HEK293 (cell line): Measurements from ENCODE around the gene PLXNA2.

Experiments
- BCL11B ChIP-seq: fragments of 450-650 bp; formaldehyde crosslinking; IDR thresholded peaks from 2 replicates; pipeline ENCODE4 v1.5.1; 2016; ENCODE audit warnings: low read depth, missing biosample characterization, missing genetic modification characterization
- KLF1 ChIP-seq: fragments of 450-650 bp; formaldehyde crosslinking; IDR thresholded peaks from 2 replicates; pipeline ENCODE4 v1.5.1; 2016; ENCODE audit warnings: missing biosample characterization, missing genetic modification characterization
- SALL2 ChIP-seq: fragments of 450-650 bp; formaldehyde crosslinking; IDR thresholded peaks from 2 replicates; pipeline ENCODE4 v1.5.0; 2017; ENCODE audit warnings: missing biosample characterization, mild to moderate bottlenecking, missing genetic modification characterization, borderline replicate concordance
- SP2 ChIP-seq: fragments of 450-650 bp; formaldehyde crosslinking; IDR thresholded peaks from 2 replicates; pipeline ENCODE4 v1.5.1; 2016; ENCODE audit warnings: missing biosample characterization, missing genetic modification characterization
- TCF7L2 ChIP-seq: IDR thresholded peaks from 2 replicates; pipeline ENCODE4 v1.6.1; 2011; ENCODE audit warnings: low read depth, mild to moderate bottlenecking, inconsistent platforms, low read length, moderate library complexity, borderline replicate concordance
- TRIM28 ChIP-seq: IDR thresholded peaks from 2 replicates; pipeline ENCODE4 v1.6.1; 2011; ENCODE audit warnings: low read length, control low read depth, borderline replicate concordance
- WT1 ChIP-seq: fragments of 450-650 bp; formaldehyde crosslinking; IDR thresholded peaks from 2 replicates; pipeline ENCODE4 v1.5.1; 2016; ENCODE audit warnings: missing biosample characterization, missing genetic modification characterization
- ZBTB1 ChIP-seq: fragments of 450-650 bp; formaldehyde crosslinking; IDR thresholded peaks from 2 replicates; pipeline ENCODE4 v1.5.1; 2016; ENCODE audit warnings: missing biosample characterization, missing genetic modification characterization
- ZBTB17 ChIP-seq: fragments of 450-650 bp; formaldehyde crosslinking; IDR thresholded peaks from 2 replicates; pipeline ENCODE4 v1.5.1; 2016; ENCODE audit warnings: missing biosample characterization, missing genetic modification characterization
- ZIC2 ChIP-seq: fragments of 450-650 bp; formaldehyde crosslinking; IDR thresholded peaks from 2 replicates; pipeline ENCODE4 v1.5.1; 2016; ENCODE audit warnings: missing biosample characterization, missing genetic modification characterization
- ZNF146 ChIP-seq: fragments of 450-650 bp; formaldehyde crosslinking; IDR thresholded peaks from 2 replicates; pipeline ENCODE4 v1.5.1; 2016; ENCODE audit warnings: missing biosample characterization, missing genetic modification characterization
- ZNF18 ChIP-seq: fragments of 450-650 bp; formaldehyde crosslinking; IDR thresholded peaks from 2 replicates; pipeline ENCODE4 v1.5.1; 2016; ENCODE audit warnings: missing biosample characterization, missing genetic modification characterization
- ZNF221 ChIP-seq: fragments of 450-650 bp; formaldehyde crosslinking; IDR thresholded peaks from 2 replicates; pipeline ENCODE4 v1.5.1; 2017; ENCODE audit warnings: missing biosample characterization, missing genetic modification characterization, borderline replicate concordance
- ZNF223 ChIP-seq: fragments of 450-650 bp; formaldehyde crosslinking; IDR thresholded peaks from 2 replicates; pipeline ENCODE4 v1.5.1; 2016; ENCODE audit warnings: missing biosample characterization, missing genetic modification characterization
- ZNF311 ChIP-seq: fragments of 450-650 bp; formaldehyde crosslinking; IDR thresholded peaks from 2 replicates; pipeline ENCODE4 v1.5.1; 2017; ENCODE audit warnings: missing biosample characterization, missing genetic modification characterization, borderline replicate concordance
- ZNF37A ChIP-seq: fragments of 450-650 bp; IDR thresholded peaks from 2 replicates; pipeline ENCODE4 v1.5.1; 2018; ENCODE audit warnings: missing biosample characterization, missing genetic modification characterization
- ZNF391 ChIP-seq: fragments of 450-650 bp; formaldehyde crosslinking; IDR thresholded peaks from 2 replicates; pipeline ENCODE4 v1.5.1; 2016; ENCODE audit warnings: low read depth, missing biosample characterization, missing genetic modification characterization, borderline replicate concordance
- ZNF433 ChIP-seq: fragments of 450-650 bp; formaldehyde crosslinking; IDR thresholded peaks from 2 replicates; pipeline ENCODE4 v1.5.1; 2016; ENCODE audit warnings: missing biosample characterization, missing genetic modification characterization, low read depth
- ZNF514 ChIP-seq: fragments of 450-650 bp; formaldehyde crosslinking; IDR thresholded peaks from 2 replicates; pipeline ENCODE4 v1.5.1; 2016; ENCODE audit warnings: missing biosample characterization, missing genetic modification characterization
- ZNF555 ChIP-seq: fragments of 450-650 bp; formaldehyde crosslinking; conservative IDR thresholded peaks from 2 replicates; pipeline ENCODE4 v1.5.1; 2017; ENCODE audit warnings: missing biosample characterization, mild to moderate bottlenecking, missing genetic modification characterization, inconsistent platforms
- ZNF561 ChIP-seq: fragments of 450-650 bp; IDR thresholded peaks from 2 replicates; pipeline ENCODE4 v1.5.1; 2018; ENCODE audit warnings: missing biosample characterization, missing genetic modification characterization, borderline replicate concordance
- ZNF596 ChIP-seq: fragments of 450-650 bp; IDR thresholded peaks from 2 replicates; pipeline ENCODE4 v1.5.0; 2018; ENCODE audit warnings: missing biosample characterization, mild to moderate bottlenecking, missing genetic modification characterization, moderate library complexity
- ZNF600 ChIP-seq: fragments of 450-650 bp; formaldehyde crosslinking; IDR thresholded peaks from 2 replicates; pipeline ENCODE4 v1.5.1; 2016; ENCODE audit warnings: missing biosample characterization, missing genetic modification characterization
- ZNF626 ChIP-seq: fragments of 450-650 bp; sonication (Bioruptor Pico); formaldehyde crosslinking; IDR thresholded peaks from 2 replicates; pipeline ENCODE4 v1.5.1; 2018; ENCODE audit warnings: missing biosample characterization, missing genetic modification characterization, inconsistent platforms
- ZNF629 ChIP-seq: fragments of 450-650 bp; formaldehyde crosslinking; IDR thresholded peaks from 2 replicates; pipeline ENCODE4 v1.5.1; 2017; ENCODE audit warnings: missing biosample characterization, missing genetic modification characterization
- ZNF645 ChIP-seq: fragments of 450-650 bp; formaldehyde crosslinking; IDR thresholded peaks from 2 replicates; pipeline ENCODE4; 2016; ENCODE audit warnings: missing biosample characterization, missing genetic modification characterization
- ZNF664 ChIP-seq: fragments of 450-650 bp; formaldehyde crosslinking; IDR thresholded peaks from 2 replicates; pipeline ENCODE4 v1.5.1; 2016; ENCODE audit warnings: missing biosample characterization, missing genetic modification characterization
- ZNF785 ChIP-seq: fragments of 450-650 bp; formaldehyde crosslinking; IDR thresholded peaks from 2 replicates; pipeline ENCODE4 v1.5.1; 2016; ENCODE audit warnings: missing biosample characterization, missing genetic modification characterization
- ZNF843 ChIP-seq: fragments of 450-650 bp; formaldehyde crosslinking; IDR thresholded peaks from 2 replicates; pipeline ENCODE4 v1.5.1; 2016; ENCODE audit warnings: missing biosample characterization, missing genetic modification characterization
- TF ChIP-seq, protein P1 (sequence below): fragments of 450-650 bp; formaldehyde crosslinking; IDR thresholded peaks from 2 replicates; pipeline ENCODE4 v1.5.1; 2016; ENCODE audit warnings: missing biosample characterization, missing genetic modification characterization
- TF ChIP-seq, protein P2 (sequence below): fragments of 450-650 bp; formaldehyde crosslinking; IDR thresholded peaks from 2 replicates; pipeline ENCODE4 v1.5.1; 2016; ENCODE audit warnings: missing biosample characterization, missing genetic modification characterization
- TF ChIP-seq, protein P3 (sequence below): fragments of 450-650 bp; formaldehyde crosslinking; IDR thresholded peaks from 2 replicates; pipeline ENCODE4 v1.5.1; 2016; ENCODE audit warnings: missing biosample characterization, missing genetic modification characterization, low read depth

PLXNA2 gene

DNA sequence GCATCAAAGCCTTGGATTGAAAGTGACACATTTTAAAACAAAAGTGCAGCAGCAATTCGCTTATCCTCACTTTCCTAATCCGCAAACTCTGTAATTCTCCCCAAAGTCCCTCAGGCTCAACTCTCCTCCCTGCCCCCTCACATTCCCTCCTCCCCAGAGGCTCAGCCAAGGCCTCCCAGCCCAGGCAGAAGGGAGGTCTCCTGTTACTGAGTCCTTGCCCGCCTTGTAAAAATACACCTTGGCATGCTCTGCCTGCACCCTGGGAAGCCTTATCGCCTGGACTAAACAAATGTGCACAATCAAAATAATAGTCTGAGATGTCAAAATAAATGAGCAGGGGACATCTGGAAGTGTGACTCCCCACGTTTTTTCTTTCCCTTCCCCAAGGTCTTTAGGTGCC, 109.7 kb downstream of the PLXNA2 start (continued):
- TF ChIP-seq ZNF37A (tag by site-specific recombination) (no peak), ZBTB17 (tag by site-specific recombination) (peak; percentile 32; the same call in 1 of the 2 replicates), ZIC2 (tag by site-specific recombination) (peak; percentile 75), ZNF311 (tag by site-specific recombination) (no peak), BCL11B (no peak), TRIM28 (peak; percentile 37; the same call in 1 of the 2 replicates), ZNF514 (tag by site-specific recombination) (no peak), ZBTB1 (tag by site-specific recombination) (no peak), ZNF555 (no peak), ZNF785 (tag by site-specific recombination) (no peak), ZNF629 (0 out of 2 replicates have a peak, but pooled peaks have one; percentile 11), ZNF600 (tag by site-specific recombination) (0 out of 2 replicates have a peak, but pooled peaks have one; percentile 26), WT1 (tag by site-specific recombination) (peak; percentile 98), SALL2 (tag by site-specific recombination) (no peak), SP2 (no peak), ZNF146 (tag by site-specific recombination) (no peak), ZNF18 (tag by site-specific recombination) (peak; percentile 93), ZNF221 (tag by site-specific recombination) (no peak), ZNF596 (tag by site-specific recombination) (peak; percentile 5; the same call in 1 of the 2 replicates), ZNF843 (tag by site-specific recombination) (peak; percentile 91), ZNF645 (tag by site-specific recombination) (no peak), TCF7L2 (no peak), ZNF664 (no peak), ZNF433 (tag by site-specific recombination) (no peak), ZNF561 (tag by site-specific recombination) (no peak), ZNF626 (tag by site-specific recombination) (no peak), ZNF223 (tag by site-specific recombination) (peak; percentile 84), ZNF391 (tag by site-specific recombination) (no peak), KLF1 (peak; percentile 87)
- TF ChIP-seq, protein P1, sequence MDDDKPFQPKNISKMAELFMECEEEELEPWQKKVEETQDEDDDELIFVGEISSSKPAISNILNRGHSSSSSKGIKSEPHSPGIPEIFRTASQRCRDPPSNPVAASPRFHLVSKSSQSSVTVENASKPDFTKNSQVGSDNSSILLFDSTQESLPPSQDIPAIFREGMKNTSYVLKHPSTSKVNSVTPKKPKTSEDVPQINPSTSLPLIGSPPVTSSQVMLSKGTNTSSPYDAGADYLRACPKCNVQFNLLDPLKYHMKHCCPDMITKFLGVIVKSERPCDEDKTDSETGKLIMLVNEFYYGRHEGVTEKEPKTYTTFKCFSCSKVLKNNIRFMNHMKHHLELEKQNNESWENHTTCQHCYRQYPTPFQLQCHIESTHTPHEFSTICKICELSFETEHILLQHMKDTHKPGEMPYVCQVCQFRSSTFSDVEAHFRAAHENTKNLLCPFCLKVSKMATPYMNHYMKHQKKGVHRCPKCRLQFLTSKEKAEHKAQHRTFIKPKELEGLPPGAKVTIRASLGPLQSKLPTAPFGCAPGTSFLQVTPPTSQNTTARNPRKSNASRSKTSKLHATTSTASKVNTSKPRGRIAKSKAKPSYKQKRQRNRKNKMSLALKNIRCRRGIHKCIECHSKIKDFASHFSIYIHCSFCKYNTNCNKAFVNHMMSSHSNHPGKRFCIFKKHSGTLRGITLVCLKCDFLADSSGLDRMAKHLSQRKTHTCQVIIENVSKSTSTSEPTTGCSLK (tag by site-specific recombination) = no peak
- TF ChIP-seq, protein P2, sequence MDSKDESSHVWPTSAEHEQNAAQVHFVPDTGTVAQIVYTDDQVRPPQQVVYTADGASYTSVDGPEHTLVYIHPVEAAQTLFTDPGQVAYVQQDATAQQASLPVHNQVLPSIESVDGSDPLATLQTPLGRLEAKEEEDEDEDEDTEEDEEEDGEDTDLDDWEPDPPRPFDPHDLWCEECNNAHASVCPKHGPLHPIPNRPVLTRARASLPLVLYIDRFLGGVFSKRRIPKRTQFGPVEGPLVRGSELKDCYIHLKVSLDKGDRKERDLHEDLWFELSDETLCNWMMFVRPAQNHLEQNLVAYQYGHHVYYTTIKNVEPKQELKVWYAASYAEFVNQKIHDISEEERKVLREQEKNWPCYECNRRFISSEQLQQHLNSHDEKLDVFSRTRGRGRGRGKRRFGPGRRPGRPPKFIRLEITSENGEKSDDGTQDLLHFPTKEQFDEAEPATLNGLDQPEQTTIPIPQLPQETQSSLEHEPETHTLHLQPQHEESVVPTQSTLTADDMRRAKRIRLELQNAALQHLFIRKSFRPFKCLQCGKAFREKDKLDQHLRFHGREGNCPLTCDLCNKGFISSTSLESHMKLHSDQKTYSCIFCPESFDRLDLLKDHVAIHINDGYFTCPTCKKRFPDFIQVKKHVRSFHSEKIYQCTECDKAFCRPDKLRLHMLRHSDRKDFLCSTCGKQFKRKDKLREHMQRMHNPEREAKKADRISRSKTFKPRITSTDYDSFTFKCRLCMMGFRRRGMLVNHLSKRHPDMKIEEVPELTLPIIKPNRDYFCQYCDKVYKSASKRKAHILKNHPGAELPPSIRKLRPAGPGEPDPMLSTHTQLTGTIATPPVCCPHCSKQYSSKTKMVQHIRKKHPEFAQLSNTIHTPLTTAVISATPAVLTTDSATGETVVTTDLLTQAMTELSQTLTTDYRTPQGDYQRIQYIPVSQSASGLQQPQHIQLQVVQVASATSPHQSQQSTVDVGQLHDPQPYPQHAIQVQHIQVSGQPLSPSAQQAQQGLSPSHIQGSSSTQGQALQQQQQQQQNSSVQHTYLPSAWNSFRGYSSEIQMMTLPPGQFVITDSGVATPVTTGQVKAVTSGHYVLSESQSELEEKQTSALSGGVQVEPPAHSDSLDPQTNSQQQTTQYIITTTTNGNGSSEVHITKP (tag by site-specific recombination) = peak; percentile 84
- TF ChIP-seq, protein P3, sequence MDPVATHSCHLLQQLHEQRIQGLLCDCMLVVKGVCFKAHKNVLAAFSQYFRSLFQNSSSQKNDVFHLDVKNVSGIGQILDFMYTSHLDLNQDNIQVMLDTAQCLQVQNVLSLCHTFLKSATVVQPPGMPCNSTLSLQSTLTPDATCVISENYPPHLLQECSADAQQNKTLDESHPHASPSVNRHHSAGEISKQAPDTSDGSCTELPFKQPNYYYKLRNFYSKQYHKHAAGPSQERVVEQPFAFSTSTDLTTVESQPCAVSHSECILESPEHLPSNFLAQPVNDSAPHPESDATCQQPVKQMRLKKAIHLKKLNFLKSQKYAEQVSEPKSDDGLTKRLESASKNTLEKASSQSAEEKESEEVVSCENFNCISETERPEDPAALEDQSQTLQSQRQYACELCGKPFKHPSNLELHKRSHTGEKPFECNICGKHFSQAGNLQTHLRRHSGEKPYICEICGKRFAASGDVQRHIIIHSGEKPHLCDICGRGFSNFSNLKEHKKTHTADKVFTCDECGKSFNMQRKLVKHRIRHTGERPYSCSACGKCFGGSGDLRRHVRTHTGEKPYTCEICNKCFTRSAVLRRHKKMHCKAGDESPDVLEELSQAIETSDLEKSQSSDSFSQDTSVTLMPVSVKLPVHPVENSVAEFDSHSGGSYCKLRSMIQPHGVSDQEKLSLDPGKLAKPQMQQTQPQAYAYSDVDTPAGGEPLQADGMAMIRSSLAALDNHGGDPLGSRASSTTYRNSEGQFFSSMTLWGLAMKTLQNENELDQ (tag by site-specific recombination) = no peak
